Ovary (tissue), 9 donors: ENCODE measurements around the gene CFAP58. TPM values are rescaled to one million over a fixed set of nuclear protein-coding genes. Genes with fewer than 3 reads are reported as not detected.

Experiments used
- DNase-seq, 5 donors: peaks; one replicate each; pipeline ENCODE4 v3.0.0-alpha.2; 2019 to 2020
- H3K27ac ChIP-seq, 2 donors: fragments of 200-600 bp; one replicate each; pipeline versions ENCODE4 v1.5.1 to v1.8.0; 2019 to 2022
- H3K27me3 ChIP-seq: fragments of 200-600 bp; one replicate; pipeline ENCODE4 v1.8.0; 2022
- H3K36me3 ChIP-seq: fragments of 200-600 bp; sonication (generic); one replicate; pipeline ENCODE4 v1.5.1; 2019
- H3K4me1 ChIP-seq: one replicate; pipeline ENCODE4 v1.8.1; 2013; ENCODE audit warnings: mild to moderate bottlenecking, moderate library complexity; ENCODE audit not compliant: insufficient read depth
- H3K4me3 ChIP-seq: fragments of 200-600 bp; sonication (generic); one replicate; pipeline ENCODE4 v1.5.1; 2017
- H3K9me3 ChIP-seq, 2 donors: fragments of 200-600 bp in 1 of 2; sonication (generic) in 1 of 2; one replicate each; pipeline versions ENCODE4 v1.5.1 to v1.8.1; 2013 to 2019; ENCODE audit warnings: mild to moderate bottlenecking in 1 of 2, moderate library complexity in 1 of 2
- EP300 ChIP-seq: sonication (generic); formaldehyde crosslinking; IDR thresholded peaks from one replicate; pipeline ENCODE4 v1.6.1; 2017; ENCODE audit warnings: antibody characterized with exemption
- POLR2A ChIP-seq: fragments of 450-650 bp; IDR thresholded peaks from one replicate; pipeline ENCODE4 v1.6.1; 2017; ENCODE audit warnings: antibody characterized with exemption, mild to moderate bottlenecking, moderate library complexity
- WGBS, 3 donors: extraction: QIAGEN DNeasy Blood & Tissue Kit in 1 of 3; methylation state at CpG; one replicate each; pipeline versions ENCODE4 v1.1.5 to v1.1.7; 2013 to 2017; 5-methylcytosine and 5-hydroxymethylcytosine counted together
- intact Hi-C, 4 donors: fragments of 100-400 bp; cut with DNase I; formaldehyde crosslinking; loops; one replicate each; pipeline versions ENCODE4 v1.11.0 to v1.15.1; 2022 to 2023
- polyA plus RNA-seq, 2 donors: library from polyadenylated mRNA; stranded (reverse); fragments of 200-250 nt in 1 of 2; fragments of 350-450 nt in 1 of 2; fragmentation: Illumina TruSeq in 1 of 2; extraction: RNeasy Lipid Tissue Mini Kit (QIAGEN cat#74804) in 1 of 2; gene quantifications; one replicate each; pipeline ENCODE4 v1.2.3, GENCODE V29; 2013 to 2014
- total RNA-seq, 7 donors: library from RNA; depleted of rRNA in 2 of 7; stranded (reverse); fragments of >200 nt in 2 of 7; fragmentation: NEBNext Ultra II Directional in 3 of 7; extraction: Animal tissue kit (Norgen Biotek cat#: 25700) in 3 of 7; gene quantifications; one replicate each; pipeline versions ENCODE4 v1.1.0 to v1.2.4, GENCODE V29; 2016 to 2023
- TF ChIP-seq, protein P1 (sequence below), 3 donors: fragments of 450-650 bp in 2 of 3; fragments of 200-600 bp in 1 of 3; IDR thresholded peaks; one replicate each; pipeline versions ENCODE4 v1.5.1 to v1.8.0; 2016 to 2022; ENCODE audit warnings: antibody characterized with exemption in 3 of 3, mild to moderate bottlenecking in 1 of 3
- donor health status: DM: no; HTN: no; CAD: no; lungs with moderate emphysema.
- donor health status: DM: no; HTN: no; CAD: no.
- donor health status: Bipolar disorder and iron deficiency.
- donor health status: DM: yes; HTN: yes; CAD: no.
- donor health status: DM: no; HTN: no; CAD: no.
- donor health status: DM: yes; HTN: yes; CAD: no.

Gene CFAP58
- total and polyA plus RNA-seq, 9 donors = 0.17 to 7.9 (median 0.60) TPM

- intact Hi-C loops = loop anchor here in 1 of 4 donors (10.0 kb wide), 1 partner anchor 428 kb away; no protein-coding TSS in a partner anchor
- DNase-seq = peak in 4 of 5 donors; percentile 8 to 30 (median 26)
- TF ChIP-seq EP300 (no peak), POLR2A (no peak)
- TF ChIP-seq, protein P1, sequence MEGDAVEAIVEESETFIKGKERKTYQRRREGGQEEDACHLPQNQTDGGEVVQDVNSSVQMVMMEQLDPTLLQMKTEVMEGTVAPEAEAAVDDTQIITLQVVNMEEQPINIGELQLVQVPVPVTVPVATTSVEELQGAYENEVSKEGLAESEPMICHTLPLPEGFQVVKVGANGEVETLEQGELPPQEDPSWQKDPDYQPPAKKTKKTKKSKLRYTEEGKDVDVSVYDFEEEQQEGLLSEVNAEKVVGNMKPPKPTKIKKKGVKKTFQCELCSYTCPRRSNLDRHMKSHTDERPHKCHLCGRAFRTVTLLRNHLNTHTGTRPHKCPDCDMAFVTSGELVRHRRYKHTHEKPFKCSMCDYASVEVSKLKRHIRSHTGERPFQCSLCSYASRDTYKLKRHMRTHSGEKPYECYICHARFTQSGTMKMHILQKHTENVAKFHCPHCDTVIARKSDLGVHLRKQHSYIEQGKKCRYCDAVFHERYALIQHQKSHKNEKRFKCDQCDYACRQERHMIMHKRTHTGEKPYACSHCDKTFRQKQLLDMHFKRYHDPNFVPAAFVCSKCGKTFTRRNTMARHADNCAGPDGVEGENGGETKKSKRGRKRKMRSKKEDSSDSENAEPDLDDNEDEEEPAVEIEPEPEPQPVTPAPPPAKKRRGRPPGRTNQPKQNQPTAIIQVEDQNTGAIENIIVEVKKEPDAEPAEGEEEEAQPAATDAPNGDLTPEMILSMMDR (IDR thresholded peaks at IDR 0.05) = no peak
- peaks cover 37% of the 10 kb centered on the region for H3K4me1 ChIP-seq
- H3K9me3 ChIP-seq = no peaks in the 10 kb centered on the region
- WGBS, 3 donors = 81 to 85% (median 84%) methylated on average over 13 of the region's 13 CpGs
- H3K4me3 ChIP-seq = no peak overlapping the region
- no peaks in the 10 kb centered on the region for H3K36me3 ChIP-seq
- peak overlapping the region in 1 of 2 donors; percentile 86 for H3K27ac ChIP-seq
- H3K27me3 ChIP-seq = no peaks in the 10 kb centered on the region
Measured at GRCh38 chr10:104333032-104333727, 20.5 kb upstream of the CFAP58 start.

DNA sequence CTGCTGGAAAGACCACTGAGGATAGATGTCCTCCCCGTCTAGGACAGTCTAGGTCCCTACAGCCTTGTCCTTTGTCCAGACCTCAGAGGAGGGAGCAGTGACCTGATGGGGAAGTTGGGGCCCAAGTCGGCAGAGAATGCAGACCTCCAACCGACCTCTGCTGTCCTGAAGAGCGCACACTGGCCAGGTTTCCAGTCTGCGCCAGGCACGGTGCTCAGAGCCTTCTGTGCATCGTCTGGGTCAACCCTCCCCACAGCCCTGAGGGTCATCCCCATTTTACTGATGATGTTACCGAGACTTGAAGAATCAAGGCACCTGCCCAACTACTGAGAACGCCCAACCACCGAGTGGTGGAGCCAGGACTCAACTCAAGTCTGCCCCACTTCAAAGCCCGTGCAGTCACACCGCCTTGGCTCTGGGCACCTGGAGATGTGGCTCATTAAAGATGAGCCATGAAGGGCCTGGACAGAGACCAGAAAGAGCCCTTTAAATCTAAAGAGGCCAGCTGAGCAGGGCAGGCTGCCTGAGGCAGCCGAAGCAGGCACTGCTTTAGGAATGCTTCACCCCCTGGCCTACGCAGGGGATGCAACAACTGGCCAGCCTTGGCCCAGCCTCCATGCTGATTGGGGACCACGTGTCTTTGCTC lies 19.8 kb upstream of the CFAP58 start:
- Histone ChIP-seq H3K4me3 (no peak overlapping the region), H3K27ac (peak overlapping the region in 1 of 2 donors; percentile 86), H3K9me3 (no peaks in the 10 kb centered on the region), H3K4me1 (peaks cover 32% of the 10 kb centered on the region), H3K36me3 (no peaks in the 10 kb centered on the region), H3K27me3 (no peaks in the 10 kb centered on the region)
- 71 to 84% (median 80%) methylated on average over 15 of the region's 15 CpGs for WGBS, 3 donors
- no peak for TF ChIP-seq POLR2A
- no peak for TF ChIP-seq EP300
- TF ChIP-seq, protein P1 (IDR thresholded peaks at IDR 0.05) = no peak
- DNase-seq = peak in 3 of 5 donors; percentile 17 to 21 (median 20)
- intact Hi-C loops = loop anchor here in 1 of 4 donors (10.0 kb wide), 1 partner anchor 429 kb away; no protein-coding TSS in a partner anchor

DNA sequence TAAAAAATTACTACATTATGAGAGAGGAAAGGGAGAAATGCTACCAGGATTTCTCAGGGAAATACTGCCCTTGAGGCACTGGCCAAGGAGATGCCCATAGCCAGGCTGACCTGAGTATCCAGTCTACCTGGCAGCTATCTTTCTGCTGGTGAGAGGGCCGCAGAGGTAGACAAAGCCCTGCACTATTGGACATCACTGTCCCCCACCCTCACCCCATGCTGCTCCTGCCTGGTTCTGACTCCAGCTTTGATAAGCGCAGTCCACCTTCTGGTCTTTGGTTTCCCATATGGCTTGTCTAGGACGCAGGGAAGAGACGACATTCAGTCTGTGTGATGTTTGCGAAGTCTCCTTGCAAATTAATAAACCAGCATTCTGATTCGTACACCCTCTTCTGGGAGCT lies 19.1 kb upstream of the CFAP58 start:
- intact Hi-C loops = loop anchor here in 1 of 4 donors (10.0 kb wide), 1 partner anchor 430 kb away; no protein-coding TSS in a partner anchor
- TF ChIP-seq, protein P1 (IDR thresholded peaks at IDR 0.05) = no peak
- TF ChIP-seq EP300 (no peak), POLR2A (no peak)
- no peak overlapping the region for H3K27ac ChIP-seq
- no peaks in the 10 kb centered on the region for H3K27me3 ChIP-seq
- no peak overlapping the region for H3K4me3 ChIP-seq
- no peaks in the 10 kb centered on the region for H3K36me3 ChIP-seq
- 94 to 98% (median 95%) methylated on average over 6 of the region's 6 CpGs for WGBS, 3 donors
- H3K9me3 ChIP-seq = no peaks in the 10 kb centered on the region
- DNase-seq = peak in 2 of 5 donors; percentile 8 to 15
- H3K4me1 ChIP-seq = peaks cover 27% of the 10 kb centered on the region

DNA sequence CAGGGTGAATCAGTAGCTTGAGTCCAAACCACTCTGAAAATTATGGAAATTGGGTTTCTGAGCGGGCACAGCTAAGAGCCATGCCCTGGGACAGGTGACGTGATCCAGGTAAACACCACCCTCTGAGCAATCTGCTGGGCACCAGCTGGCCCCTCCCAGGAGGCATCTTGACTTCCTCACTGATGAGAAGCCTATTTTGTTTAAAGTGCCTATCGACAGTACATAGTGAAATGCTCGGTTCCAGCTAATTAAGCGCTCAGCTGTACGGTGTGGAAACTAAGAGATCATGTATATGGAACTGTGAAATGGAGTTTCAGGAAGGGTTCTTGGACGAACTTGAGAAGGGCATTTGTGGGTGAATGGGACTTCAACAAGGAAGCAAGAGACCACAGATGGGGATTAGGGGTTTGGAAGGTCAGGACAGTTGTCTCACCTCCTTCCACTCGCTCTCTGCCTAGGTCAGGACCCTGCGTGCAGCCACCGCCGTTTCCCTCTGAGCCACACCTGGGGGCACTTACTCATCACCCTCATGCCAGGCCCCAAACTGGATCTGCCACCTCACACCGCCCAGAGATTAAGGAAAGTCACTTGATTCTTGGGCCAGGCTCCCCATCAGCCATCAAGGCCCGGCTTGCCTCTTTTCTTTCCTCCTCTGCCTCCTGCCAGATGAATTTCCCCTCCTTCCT lies 18.5 kb upstream of the CFAP58 start:
- Histone ChIP-seq H3K27ac (no peak overlapping the region), H3K9me3 (no peaks in the 10 kb centered on the region), H3K4me1 (peaks cover 25% of the 10 kb centered on the region), H3K36me3 (no peaks in the 10 kb centered on the region), H3K27me3 (no peaks in the 10 kb centered on the region), H3K4me3 (no peak overlapping the region)
- intact Hi-C loops = loop anchor here in 2 of 4 donors (5.0 to 10.0 kb wide), 2 partner anchors 33 to 430 kb away; no protein-coding TSS in a partner anchor
- peak in 3 of 5 donors; percentile 17 to 21 (median 17) for DNase-seq
- WGBS, 3 donors = 90 to 91% (median 90%) methylated on average over 13 of the region's 13 CpGs
- no peak for TF ChIP-seq POLR2A
- no peak for TF ChIP-seq EP300
- TF ChIP-seq, protein P1 (IDR thresholded peaks at IDR 0.05) = no peak
